HuH-7 (cell line): ENCODE data around the gene BDP1.
"Not testable (repeated sequence)": the region's sequence is repeated elsewhere in the genome, so short reads cannot be mapped to it uniquely, and the experiment has no call there.

Experiments
- DNase-seq: peaks from one replicate; pipeline ENCODE4 v3.0.0; 2011; ENCODE audit warnings: low spot score

The BDP1 gene

DNA sequence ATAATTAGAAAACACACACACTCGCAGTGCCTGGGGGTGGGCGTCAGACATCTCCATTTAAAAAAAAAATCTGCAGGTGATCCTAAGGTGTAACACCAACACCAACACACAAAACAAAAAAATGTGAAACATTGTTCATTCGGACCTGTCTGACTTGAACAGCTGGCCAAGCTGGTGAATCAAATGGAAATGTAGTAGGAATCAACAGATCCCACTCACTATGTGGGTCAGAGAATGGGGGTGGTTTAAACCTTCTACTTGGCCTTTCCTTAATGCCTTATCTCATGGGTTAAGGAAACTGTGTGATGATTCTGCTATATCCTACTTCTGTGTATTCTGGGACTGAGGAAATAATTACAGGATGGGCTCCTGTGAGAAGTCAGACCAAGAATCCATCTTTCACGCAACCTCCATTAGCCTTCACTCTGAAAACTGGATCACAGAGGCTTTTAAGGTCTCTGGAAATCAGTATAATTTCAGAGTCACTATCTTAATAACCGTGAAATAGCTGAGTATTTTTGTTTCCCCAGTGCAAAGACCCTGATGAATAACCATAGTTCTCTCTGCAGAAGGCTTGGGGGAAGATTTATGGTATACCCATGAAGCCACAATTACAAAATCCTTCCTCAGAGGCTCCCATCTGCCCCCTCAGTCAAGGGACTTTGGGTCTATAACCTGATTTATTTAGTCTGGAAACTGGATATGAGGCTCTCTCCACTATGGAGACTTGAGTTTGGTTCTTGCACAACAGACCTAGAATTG, 114.5 kb downstream of the BDP1 start:
- DNase-seq = no peak

DNA sequence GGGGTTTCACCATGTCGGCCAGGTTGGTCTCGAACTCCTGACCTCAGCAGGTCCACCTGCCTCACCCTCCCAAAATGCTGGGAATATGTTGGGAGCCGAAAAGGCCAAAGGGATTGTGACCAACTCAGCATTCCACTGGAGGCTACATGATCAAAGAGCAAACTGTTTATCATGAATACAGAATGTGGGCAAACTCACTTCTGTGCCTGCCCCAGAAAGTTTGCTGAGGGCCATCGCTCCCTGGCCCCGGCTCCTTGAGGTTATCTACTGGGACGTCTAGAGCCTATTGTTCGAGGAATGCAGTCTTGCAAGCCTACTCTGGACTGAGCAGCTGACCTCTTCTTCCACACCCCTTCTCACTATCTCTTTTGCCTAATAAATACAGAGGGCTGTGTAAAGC, 116.4 kb downstream of the BDP1 start:
- DNase-seq = not testable (repeated sequence)

DNA sequence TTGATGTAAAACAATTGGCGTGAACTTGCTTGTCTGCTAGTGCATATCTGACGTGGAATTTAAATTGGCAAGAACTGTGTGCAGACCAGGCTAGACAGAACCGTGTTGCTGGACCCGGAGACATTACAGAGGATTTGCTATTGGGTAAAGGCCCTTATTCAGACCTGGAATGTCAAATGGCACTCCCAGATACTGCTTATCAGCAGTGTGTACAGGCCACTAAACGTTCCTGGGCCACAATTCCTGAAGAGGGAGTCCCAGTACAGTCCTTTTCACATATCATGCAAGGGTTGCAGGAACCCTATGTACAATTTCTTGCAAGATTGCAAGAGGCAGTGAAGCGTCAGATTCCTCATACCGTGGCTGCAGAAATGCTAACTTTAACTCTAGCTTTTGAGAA, 118.1 kb downstream of the BDP1 start:
- no peak for DNase-seq

DNA sequence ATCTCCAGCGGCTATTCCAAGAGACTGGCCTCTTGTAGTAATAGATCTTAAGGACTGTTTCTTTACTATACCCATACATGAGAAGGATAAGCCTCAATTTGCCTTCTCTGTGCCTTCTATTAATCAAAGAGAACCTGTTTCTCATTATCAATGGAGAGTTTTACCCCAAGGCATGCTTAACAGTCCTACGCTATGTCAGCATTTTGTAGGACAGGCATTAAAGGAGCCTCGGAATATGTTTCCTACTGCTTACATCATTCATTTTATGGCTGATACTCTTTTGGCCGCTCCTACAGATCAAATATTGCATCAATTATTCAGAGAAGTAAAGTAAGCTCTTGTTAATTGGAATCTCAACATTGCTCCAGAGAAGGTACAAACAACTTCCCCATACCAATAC, 120.1 kb downstream of the BDP1 start:
- DNase-seq = not testable (repeated sequence)

DNA sequence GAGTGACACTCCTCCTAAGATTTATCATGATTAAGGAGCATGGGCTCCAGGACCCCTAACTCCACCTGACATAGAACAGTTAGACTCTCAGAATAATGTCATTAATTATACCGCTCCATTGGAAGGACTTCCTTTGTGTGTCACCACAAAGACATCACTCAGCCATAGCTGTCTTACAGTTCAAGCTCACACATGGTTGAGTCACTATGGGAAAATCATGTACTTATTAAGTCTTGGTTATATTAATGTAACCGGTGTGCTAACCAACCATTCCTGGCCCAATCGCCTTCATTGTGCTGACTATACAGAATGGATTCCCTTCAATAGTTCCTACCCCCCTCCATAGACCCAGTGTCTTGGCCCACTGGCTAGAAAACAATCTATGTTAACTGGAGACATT, 120.8 kb downstream of the BDP1 start:
- no peak for DNase-seq

DNA sequence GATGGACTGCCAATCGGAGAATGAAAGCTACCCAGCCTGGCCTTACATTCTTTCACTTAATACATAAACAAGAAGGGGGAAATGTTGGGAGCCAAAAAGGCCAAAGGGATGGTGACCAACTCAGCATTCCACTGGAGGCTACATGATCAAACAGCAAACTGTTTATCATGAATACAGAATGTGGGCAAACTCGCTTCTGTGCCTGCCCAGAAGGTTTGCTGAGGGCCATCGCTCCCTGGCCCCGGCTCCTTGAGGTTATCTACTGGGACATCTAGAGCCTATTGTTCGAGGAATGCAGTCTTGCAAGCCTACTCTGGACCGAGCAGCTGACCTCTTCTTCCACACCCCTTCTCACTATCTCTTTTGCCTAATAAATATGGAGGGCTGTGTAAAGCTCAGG, 122.4 kb downstream of the BDP1 start:
- DNase-seq = not testable (repeated sequence)

DNA sequence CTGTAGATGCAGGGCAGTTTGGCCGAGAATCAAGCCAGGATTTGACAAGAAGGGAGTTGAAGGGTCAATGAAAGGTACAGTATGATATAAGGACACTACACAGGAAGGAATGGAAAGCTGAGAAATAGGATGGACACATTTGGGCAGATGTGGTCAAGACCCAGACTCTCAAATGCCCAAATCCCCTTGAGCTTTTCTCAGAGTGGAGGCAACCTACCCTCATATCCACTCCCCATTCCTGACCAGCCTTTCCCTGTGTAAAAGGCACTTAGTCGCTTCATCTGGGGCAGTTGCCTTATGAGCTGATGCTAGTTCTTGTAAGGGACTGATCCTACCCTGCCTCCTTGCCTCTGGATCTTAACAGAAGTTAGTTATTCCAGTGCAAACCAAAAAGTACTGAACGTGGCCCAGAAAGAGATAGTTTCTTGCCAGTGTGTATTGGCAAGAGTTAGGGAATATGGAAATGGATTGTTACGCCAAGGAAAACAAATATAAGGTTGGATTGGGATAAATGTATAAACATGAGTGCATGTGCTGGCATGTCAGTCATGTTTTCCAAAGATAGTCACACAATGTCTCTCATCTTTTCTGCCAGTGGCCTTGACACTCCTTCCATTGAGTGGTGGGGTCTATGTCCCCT, 127.6 kb downstream of the BDP1 start:
- DNase-seq = no peak

DNA sequence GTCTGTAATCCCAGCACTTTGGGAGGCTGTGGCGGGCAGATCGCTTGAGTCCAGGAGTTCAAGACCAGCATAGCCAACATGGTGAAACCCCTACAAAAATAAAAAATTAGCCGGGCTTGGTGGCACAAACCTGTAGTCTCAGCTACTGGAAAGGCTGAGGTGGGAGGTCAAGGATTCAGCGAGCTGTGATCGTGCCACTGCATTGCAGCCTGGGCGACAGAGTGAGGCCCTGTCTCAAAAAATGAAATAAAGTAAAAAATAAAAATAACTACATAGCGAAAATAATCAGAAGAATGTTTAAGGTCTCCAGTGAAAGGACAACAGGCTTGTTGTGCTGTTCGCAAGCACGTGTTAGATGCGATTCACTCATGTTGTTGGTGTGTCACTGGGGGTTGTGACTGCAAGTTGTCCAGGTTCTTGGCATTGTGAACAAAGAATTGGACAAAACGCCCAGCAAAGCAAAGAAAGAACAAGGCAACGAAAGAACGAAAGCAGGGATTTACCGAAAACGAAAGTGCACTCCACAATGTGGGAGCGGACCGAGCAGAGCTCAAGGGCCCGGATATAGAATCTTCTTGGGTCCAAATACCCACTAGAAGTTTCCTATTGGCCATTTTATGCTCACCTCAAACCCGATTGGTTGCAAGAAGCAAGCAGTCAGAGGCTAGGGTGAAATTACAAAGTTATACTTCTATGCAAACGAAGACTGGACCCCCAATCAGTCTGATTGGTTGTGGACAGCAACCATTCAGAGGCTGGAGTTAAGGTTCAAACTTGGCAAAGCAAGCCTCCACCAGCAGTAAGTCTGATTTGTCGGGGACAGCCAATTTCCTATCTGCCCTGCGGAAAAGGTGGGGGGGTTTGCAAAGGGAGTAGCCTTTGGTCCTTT, 130.8 kb downstream of the BDP1 start:
- DNase-seq = peak; percentile 59

DNA sequence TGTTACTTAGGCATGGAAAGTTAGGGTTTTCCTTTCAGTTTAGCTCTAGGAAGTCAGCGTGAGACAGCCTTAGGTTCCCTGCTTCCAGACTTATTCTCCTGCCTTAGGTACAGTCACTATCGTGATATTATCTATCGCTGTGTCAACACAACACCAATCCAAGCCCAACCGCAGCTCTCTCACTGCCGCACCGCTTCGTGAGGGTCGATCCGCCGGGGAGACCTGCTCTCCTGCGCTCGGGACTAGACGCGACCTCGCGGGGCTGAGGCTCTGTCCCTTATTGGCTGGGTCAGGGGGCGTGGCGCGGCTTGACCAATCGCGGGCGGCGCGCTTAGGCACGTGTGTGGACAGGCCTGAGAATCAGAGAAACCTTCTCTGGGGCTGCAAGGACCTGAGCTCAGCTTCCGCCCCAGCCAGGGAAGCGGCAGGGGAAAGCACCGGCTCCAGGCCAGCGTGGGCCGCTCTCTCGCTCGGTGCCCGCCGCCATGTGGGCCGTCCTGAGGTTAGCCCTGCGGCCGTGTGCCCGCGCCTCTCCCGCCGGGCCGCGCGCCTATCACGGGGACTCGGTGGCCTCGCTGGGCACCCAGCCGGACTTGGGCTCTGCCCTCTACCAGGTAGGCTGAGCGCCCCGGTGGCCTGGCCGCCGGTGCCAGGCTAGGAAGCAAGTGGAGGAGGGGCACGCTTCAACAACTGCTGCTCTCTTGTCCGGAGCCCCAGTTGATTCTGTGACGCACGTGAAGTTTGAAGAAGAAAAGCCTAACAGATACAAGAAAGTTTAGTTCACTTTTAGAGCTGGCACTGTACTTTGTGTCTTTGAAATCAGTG, 131.7 kb downstream of the BDP1 start, which contains the start of gene MCCC2:
Gene MCCC2, plus strand, starts transcription at position 400 of the 825 bp plus-strand sequence. Its CDS starts 86 bp downstream, at position 486.
- DNase-seq = peak; percentile 82

DNA sequence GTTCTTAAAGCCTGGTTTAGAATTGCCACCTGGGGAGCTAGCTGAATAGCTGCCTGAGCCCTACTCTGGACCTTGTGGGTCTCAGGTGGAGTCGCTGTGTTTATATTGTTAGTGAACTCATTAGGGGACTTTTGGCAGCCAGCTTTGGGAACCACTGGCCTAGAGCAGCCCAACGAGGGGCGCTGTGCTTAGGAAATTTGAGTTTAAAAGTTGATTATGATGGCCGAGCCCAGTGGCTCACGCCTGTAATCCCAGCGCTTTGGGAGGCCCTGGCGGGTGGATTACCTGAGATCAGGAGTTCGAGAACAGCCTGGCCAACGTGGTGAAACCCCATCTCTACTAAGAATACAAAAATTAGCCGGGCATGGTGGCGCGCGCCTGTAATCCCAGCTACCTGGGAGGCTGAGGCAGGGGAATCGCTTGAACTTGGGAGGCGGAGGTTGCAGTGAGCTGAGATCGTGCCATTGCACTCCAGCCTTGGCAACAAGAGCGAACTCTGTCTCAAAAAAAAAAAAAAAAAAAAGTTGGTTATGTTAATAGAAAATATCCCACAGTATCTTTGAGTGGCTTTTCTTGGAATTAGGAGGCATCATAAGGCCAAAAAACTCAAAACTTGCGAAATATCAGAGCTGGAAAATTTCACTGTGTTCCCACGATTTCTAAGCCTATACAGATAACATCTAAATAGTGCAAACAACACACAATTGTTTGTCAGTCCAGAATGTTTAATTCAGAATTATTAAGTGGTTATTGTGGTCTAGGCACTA, 132.5 kb downstream of the BDP1 start:
- peak; percentile 8 for DNase-seq

DNA sequence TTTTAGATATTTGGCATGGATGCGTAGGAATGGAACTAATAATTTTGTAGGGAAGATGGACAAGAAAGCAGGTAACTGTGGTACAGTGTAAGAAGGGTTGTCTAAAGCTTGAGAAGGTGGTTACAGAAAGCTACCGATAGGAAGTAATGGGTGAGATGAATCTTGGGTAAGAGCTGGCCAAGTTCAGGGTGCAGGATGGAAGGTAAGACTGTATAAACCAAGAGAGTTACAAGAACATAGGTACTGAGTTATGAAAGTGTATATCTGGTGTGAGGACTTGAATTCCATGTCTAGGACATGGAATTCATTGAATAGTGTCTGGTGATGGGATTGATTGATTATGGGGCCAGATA, 133.1 kb downstream of the BDP1 start:
- no peak for DNase-seq

DNA sequence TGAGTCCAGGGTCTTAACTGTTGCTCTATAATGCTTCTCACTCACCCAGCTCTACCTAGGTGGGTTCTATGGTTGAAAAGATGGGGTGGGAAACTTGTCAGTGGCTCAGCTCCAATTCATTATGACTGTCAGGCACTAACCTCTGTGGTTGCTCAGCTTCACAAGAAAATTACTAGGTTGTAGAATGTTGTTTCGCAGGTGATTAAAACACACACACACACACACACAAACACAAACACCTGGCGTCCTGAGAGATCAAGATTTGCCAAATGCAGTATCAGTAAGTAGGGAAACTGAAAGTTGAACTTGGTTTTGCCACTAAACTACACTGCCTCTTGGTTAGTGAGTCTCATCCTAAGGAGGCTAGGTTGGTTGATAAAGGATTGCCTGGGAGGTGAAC, 134.5 kb downstream of the BDP1 start:
- no peak for DNase-seq

DNA sequence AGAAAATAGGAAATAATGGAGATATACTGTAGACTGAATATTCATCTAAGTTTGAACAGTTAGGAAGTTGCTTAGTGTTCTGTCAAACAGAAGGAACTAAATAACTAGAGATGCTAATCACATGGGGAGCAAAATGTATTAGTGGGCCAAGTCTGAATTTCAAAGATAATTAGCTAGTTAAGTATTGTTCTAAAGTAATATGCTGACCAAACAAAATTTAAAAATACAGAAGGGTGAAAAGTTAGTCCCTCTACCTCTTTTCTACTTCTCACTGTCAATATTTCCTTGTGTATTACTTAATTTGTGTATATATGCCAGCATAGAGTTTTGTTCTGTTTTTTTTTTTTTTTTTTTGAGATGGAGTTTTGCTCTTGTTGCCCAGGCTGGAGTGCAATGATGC, 135.6 kb downstream of the BDP1 start:
- no peak for DNase-seq

DNA sequence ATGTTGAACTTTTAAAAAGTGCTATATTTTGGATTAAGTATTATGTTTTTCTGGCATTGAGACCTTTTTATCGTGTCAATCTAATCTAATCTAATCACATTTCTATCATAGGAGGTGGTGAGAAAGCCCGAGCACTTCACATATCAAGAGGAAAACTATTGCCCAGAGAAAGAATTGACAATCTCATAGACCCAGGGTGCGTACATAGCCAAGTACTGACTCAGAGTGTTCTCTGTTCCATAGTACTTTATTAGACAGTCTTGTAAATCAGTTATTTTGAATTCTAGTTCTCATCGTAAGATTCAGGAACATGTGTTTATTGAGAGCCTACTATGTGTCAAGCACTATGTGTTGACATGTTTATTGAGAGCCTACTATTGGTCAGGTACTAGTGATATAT, 140.7 kb downstream of the BDP1 start:
- DNase-seq = no peak

DNA sequence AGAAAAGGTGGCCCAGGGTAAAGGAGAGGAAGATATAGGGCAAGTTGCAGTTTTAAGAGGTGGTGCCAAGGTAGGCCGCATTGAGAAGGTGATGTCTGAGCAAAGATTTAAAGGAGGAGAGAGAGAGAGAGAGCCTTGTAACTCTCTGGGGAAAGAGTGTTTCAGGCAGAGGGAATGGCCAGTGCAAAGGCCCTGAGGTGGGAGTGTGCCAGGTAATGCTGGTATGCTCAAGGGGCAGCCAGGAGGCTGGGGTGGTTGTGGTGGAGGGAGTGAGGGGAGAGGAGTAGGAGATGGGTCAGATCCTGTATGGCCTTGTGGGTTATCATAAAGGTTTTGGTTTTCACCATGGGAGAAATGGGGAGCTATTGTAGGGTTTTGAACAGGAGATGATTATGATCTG, 141.6 kb downstream of the BDP1 start:
- DNase-seq = no peak

DNA sequence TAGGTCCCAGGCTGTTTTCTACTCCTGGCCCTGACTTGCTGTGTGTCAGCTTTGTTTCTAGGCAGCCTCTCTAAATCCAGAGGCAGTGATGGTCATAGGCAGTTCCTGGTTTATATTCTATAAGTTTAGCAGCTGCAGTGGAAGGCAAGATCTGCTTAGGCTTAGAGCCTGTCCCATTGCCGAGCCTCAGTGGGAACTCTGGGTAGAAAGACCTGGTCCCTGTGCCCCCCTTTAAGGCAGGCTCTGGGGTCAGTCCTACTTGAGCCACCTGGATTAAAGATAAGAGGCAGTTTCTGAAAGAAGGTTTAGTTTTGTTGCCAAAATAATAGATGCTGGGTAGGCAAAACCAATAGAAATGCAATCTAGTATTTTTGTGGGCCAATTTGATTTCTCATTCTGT, 145.3 kb downstream of the BDP1 start:
- no peak for DNase-seq

DNA sequence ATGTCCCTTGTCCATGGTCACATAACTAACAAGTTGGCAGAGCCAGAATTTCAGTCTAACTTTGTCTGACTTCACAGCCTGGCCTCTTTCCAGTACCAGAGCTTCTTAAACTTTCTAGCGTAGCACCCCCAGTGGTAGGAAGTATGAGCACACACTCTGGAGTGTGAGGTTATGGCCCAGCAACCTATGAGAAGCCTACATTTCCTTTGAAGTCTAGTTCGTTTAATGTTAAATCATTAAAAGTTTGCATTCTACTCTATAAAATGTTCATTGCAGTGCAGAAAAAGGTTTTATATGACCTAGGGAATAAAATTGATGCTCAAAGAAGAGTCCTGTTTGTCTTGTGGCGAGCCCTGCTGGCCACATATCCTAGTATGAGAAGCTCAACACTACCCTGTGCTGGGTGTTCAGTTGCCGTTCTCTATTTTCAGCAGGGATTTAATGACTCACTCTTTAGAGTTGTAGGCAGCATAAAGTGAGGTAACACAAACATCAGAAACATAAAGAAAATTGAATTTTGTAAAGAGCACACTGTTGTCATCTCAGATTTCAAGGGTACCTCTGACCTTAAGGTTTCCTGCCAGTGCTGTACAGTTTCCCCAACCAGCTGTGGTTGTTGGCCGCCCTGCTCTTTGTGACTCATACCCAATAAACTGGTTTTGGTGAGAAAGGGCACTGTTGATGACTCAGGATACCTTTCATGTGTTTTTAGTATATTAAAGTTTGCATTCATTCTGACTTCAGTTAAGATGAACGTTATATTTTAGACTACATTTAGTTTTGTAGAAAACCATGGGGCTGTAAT, 146.0 kb downstream of the BDP1 start:
- DNase-seq = peak; percentile 56

DNA sequence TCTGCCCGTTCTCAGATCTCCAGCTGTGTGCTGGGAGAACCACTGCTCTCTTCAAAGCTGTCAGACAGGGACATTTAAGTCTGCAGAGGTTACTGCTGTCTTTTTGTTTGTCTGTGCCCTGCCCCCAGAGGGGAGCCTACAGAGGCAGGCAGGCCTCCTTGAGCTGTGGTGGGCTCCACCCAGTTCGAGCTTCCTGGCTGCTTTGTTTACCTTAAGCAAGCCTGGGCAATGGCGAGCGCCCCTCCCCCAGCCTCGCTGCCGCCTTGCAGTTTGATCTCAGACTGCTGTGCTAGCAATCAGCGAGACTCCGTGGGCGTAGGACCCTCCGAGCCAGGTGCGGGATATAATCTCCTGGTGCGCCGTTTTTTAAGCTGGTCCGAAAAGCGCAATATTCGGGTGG, 154.5 kb downstream of the BDP1 start:
- not testable (repeated sequence) for DNase-seq

DNA sequence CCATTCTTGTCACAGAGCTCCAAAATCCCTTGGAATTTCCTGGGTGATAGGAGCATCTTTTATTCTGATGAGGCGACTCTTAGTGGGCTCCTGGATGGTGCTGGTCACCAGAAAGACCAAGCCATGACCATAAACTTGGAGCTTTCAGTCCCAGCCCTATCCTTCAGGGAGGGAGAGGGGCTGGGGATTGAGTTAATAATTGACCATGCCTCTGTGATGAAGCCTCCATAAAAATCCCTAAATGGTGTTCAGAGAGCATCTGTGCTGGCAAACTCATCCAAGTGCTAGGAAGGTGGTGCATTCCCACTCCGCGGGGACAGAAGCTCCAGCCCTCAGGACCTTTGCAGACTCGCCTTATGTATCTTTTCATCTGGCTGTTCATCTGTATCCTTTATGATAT, 160.4 kb downstream of the BDP1 start:
- DNase-seq = peak; percentile 53
